K562 (cell line): ENCODE measurements around the gene PGRMC2. TPM values are rescaled to one million over a fixed set of nuclear protein-coding genes. Genes with fewer than 3 reads are reported as not detected.

Source experiments
- ATAC-seq: fragments of 200-7000 bp; cut with Tn5 transposase; 3 replicates; pipeline ENCODE4 v1.9.1; 2020; ENCODE audit warnings: moderate library complexity
- BruUV-seq: library from RNA; stranded (reverse); fragments of 400-500 nt; replicated peaks from 2 replicates; lab custom pipeline; 2021; lab: Mats Ljungman, UMichigan
- CTCF ChIA-PET: fragments of 300-600 bp; formaldehyde crosslinking; extraction: SDS; loops from one replicate; lab custom pipeline; 2021; ENCODE audit warnings: low intra/inter-chr PET ratio; lab: Yijun Ruan, JAX
- POLR2A ChIA-PET: fragments of 300-600, 350-650 bp; sonication (Branson Sonifier 250); formaldehyde crosslinking; extraction: SDS; loops from one replicate; lab custom pipeline; 2021; ENCODE audit warnings: antibody characterized with exemption, inconsistent platforms; lab: Yijun Ruan, JAX
- DNase-seq, 4 experiments: peaks; one replicate each; pipeline versions ENCODE4 v3.0.0 to v3.0.0-alpha.2; 2011 to 2018; ENCODE audit warnings: low spot score in 3 of 4, mixed read lengths in 3 of 4; ENCODE audit errors: extremely low read depth in 1 of 4
- FAIRE-seq: peaks from 2 replicates; lab custom pipeline; 2011; peaks lifted over from hg19 to GRCh38; lab: Jason Lieb, UNC
- H2AFZ ChIP-seq: 2 replicates; pipeline ENCODE4 v1.6.0; 2011; ENCODE audit warnings: low read depth, low read length, control low read depth, inconsistent platforms
- H3K27ac ChIP-seq: fragments of 200-600 bp; 3 replicates; pipeline ENCODE4 v1.8.0; 2011; ENCODE audit warnings: low read depth, mild to moderate bottlenecking, control low read depth, inconsistent platforms, low read length, moderate library complexity, mixed read lengths; ENCODE audit errors: extremely low read depth
- H3K27me3 ChIP-seq, 2 experiments: fragments of 300-600 bp in 1 of 2; 2 replicates in 1 of 2; 3 replicates in 1 of 2; pipeline versions ENCODE4 v1.6.0 to v1.8.0; 2011; ENCODE audit warnings: inconsistent platforms in 2 of 2, low read length in 2 of 2, mild to moderate bottlenecking in 1 of 2, mixed read lengths in 1 of 2, moderate library complexity in 1 of 2; ENCODE audit not compliant: control insufficient read depth in 2 of 2, insufficient read depth in 2 of 2
- H3K36me3 ChIP-seq: fragments of 300-600 bp; 3 replicates; pipeline ENCODE4 v1.8.0; 2011; ENCODE audit warnings: mild to moderate bottlenecking, low read length, inconsistent platforms; ENCODE audit not compliant: control insufficient read depth, insufficient read depth
- H3K4me1 ChIP-seq, 2 experiments: fragments of 200-600 bp in 1 of 2; replicated peaks in 1 of 2; 2 replicates in 1 of 2; 3 replicates in 1 of 2; pipeline versions ENCODE4 v1.5.1 to v1.8.0; 2011; ENCODE audit warnings: inconsistent platforms in 2 of 2, low read length in 2 of 2, mild to moderate bottlenecking in 1 of 2, mixed read lengths in 1 of 2, moderate library complexity in 1 of 2; ENCODE audit not compliant: control insufficient read depth in 2 of 2, insufficient read depth in 2 of 2
- H3K4me2 ChIP-seq: 2 replicates; pipeline ENCODE4 v1.6.1; 2011; ENCODE audit warnings: low read length, control low read depth, inconsistent platforms, mixed read lengths; ENCODE audit not compliant: insufficient read depth
- H3K4me3 ChIP-seq: fragments of 200-600 bp; sonication (generic), shearing (Covaris generic); 2 replicates; pipeline ENCODE4 v1.5.1; 2016; ENCODE audit warnings: control low read depth, inconsistent platforms
- H3K79me2 ChIP-seq: fragments of 200-600 bp; 3 replicates; pipeline ENCODE4 v1.8.0; 2011; ENCODE audit warnings: low read length, inconsistent platforms; ENCODE audit not compliant: control insufficient read depth, insufficient read depth
- H3K9ac ChIP-seq, 2 experiments: 2 replicates each; pipeline versions ENCODE4 v1.6.0 to v1.6.1; 2011; ENCODE audit warnings: low read depth in 2 of 2, low read length in 2 of 2, control low read depth in 1 of 2, inconsistent platforms in 1 of 2, mild to moderate bottlenecking in 1 of 2, mixed read lengths in 1 of 2; ENCODE audit not compliant: insufficient read depth in 1 of 2
- H3K9me1 ChIP-seq: one replicate; pipeline ENCODE4 v1.6.0; 2011; ENCODE audit warnings: inconsistent platforms, mild to moderate bottlenecking, low read length, moderate library complexity; ENCODE audit not compliant: control insufficient read depth, insufficient read depth
- H3K9me3 ChIP-seq: replicated peaks from 2 replicates; pipeline ENCODE4 v1.5.1; 2011; ENCODE audit warnings: low read depth, low read length, inconsistent platforms; ENCODE audit not compliant: control insufficient read depth, insufficient read depth
- H4K20me1 ChIP-seq: replicated peaks from 2 replicates; pipeline ENCODE4 v1.6.1; 2011; ENCODE audit warnings: low read length, inconsistent platforms, mixed read lengths; ENCODE audit not compliant: control insufficient read depth, insufficient read depth
- AFF1 ChIP-seq, 2 experiments: fragments of 450-650 bp; IDR thresholded peaks; 2 replicates each; pipeline ENCODE4 v1.6.1; 2018; ENCODE audit warnings: mild to moderate bottlenecking in 2 of 2, low read depth in 1 of 2; ENCODE audit not compliant: partially characterized antibody in 2 of 2
- BRF2 ChIP-seq: IDR thresholded peaks from 3 replicates; pipeline ENCODE4 v1.6.1; 2011; ENCODE audit warnings: borderline replicate concordance, mild to moderate bottlenecking; ENCODE audit not compliant: insufficient read length, insufficient read depth
- CBX3 ChIP-seq, 2 experiments: IDR thresholded peaks; 1 replicate in 1 of 2; 2 replicates in 1 of 2; pipeline ENCODE4 v1.6.1; 2012; ENCODE audit warnings: inconsistent platforms in 2 of 2, low read length in 2 of 2, borderline replicate concordance in 1 of 2, control low read depth in 1 of 2
- COPS2 ChIP-seq: fragments of 450-650 bp; conservative IDR thresholded peaks from 2 replicates; pipeline ENCODE4 v1.6.1; 2016; ENCODE audit warnings: mild to moderate bottlenecking, moderate library complexity
- ELF4 ChIP-seq: fragments of 450-650 bp; formaldehyde crosslinking; IDR thresholded peaks from 2 replicates; pipeline ENCODE4 v1.4.0; 2022; ENCODE audit warnings: missing genetic modification characterization
- JUN ChIP-seq, 2 experiments: sonication (generic) in 1 of 2; formaldehyde crosslinking in 1 of 2; IDR thresholded peaks; 2 replicates each; pipeline versions ENCODE4 v1.6.1 to v1.8.0; 2012 to 2022; ENCODE audit warnings: borderline replicate concordance in 2 of 2, mild to moderate bottlenecking in 2 of 2, improper control_type of control experiment in 1 of 2, low read depth in 1 of 2, low read length in 1 of 2, missing genetic modification reagents in 1 of 2
- MEF2A ChIP-seq: IDR thresholded peaks from 2 replicates; pipeline ENCODE4 v1.6.1; 2011; ENCODE audit warnings: low read depth, mild to moderate bottlenecking, low read length, moderate library complexity; ENCODE audit not compliant: control insufficient read depth
- SRSF7 ChIP-seq: fragments of 200-400 bp; formaldehyde crosslinking; optimal IDR thresholded peaks from 2 replicates; pipeline ENCODE3; 2017; ENCODE audit warnings: mild to moderate bottlenecking, low read depth, low read length
- STAG1 ChIP-seq: sonication (generic); formaldehyde crosslinking; IDR thresholded peaks from 2 replicates; pipeline ENCODE4 v1.5.0; 2020; ENCODE audit warnings: missing genetic modification reagents, borderline replicate concordance
- TCF7 ChIP-seq: sonication (generic); IDR thresholded peaks from 2 replicates; pipeline ENCODE4 v1.6.1; 2016; ENCODE audit warnings: antibody characterized with exemption, borderline replicate concordance
- TFE3 ChIP-seq: fragments of 450-650 bp; formaldehyde crosslinking; IDR thresholded peaks from 2 replicates; pipeline ENCODE4 v1.4.0; 2020; ENCODE audit warnings: mild to moderate bottlenecking, mixed read lengths
- ZNF124 ChIP-seq: sonication (generic); formaldehyde crosslinking; IDR thresholded peaks from 2 replicates; pipeline ENCODE4 v1.8.1; 2022; ENCODE audit warnings: missing genetic modification reagents
- ZNF143 ChIP-seq: sonication (generic); formaldehyde crosslinking; IDR thresholded peaks from 2 replicates; pipeline ENCODE4 v1.9.0; 2022; ENCODE audit warnings: mild to moderate bottlenecking, missing genetic modification reagents
- ZNF212 ChIP-seq: fragments of 450-650 bp; formaldehyde crosslinking; IDR thresholded peaks from 2 replicates; pipeline ENCODE4 v1.4.0; 2020; ENCODE audit warnings: mild to moderate bottlenecking
- ZNF444 ChIP-seq: fragments of 250-450 bp; sonication (Bioruptor Pico); IDR thresholded peaks from 2 replicates; pipeline ENCODE4 v1.4.0; 2020; ENCODE audit warnings: mild to moderate bottlenecking, moderate library complexity
- WGBS: fragments of 100-300 bp; shearing (Covaris generic); methylation state at CpG from one replicate; pipeline ENCODE4 v1.1.6; 2016; ENCODE audit warnings: low coverage, mixed read lengths; ENCODE audit not compliant: insufficient coverage; ENCODE audit errors: missing lambda C conversion rate; 5-methylcytosine and 5-hydroxymethylcytosine counted together
- in situ Hi-C: fragments of 300-500 bp; cut with MboI; formaldehyde crosslinking; loops from 4 replicates; pipeline ENCODE4 v1.15.0; 2018; ENCODE audit warnings: inconsistent platforms, mixed read lengths
- intact Hi-C: fragments of 100-400 bp; cut with micrococcal nuclease; formaldehyde crosslinking; loops from 2 replicates; pipeline ENCODE4 v1.14.2; 2022
- polyA plus RNA-seq, 8 experiments: library from polyadenylated mRNA; depleted of rRNA in 4 of 8; stranded (reverse) in 5 of 8; unstranded in 3 of 8; fragments of >200 nt; fragmentation: Nextera tagmentation in 2 of 8; fragmentation: Illumina TruSeq in 1 of 8; extraction: Ambion mirVana in 2 of 8; extraction: Trizol in 1 of 8; gene quantifications; 2 replicates each; pipeline versions ENCODE4 v1.2.1 to v1.2.3, GENCODE V29; 2011 to 2014; ENCODE audit warnings: inconsistent platforms in 1 of 8, missing spikeins in 1 of 8
- total RNA-seq, 7 experiments: library from RNA; depleted of rRNA in 6 of 7; stranded (reverse); fragments of >200 nt in 6 of 7; fragmentation: Illumina TruSeq in 2 of 7; extraction: Trizol in 2 of 7; gene quantifications; 2 replicates each; pipeline versions ENCODE4 v1.2.1 to v1.2.3, GENCODE V29; 2011 to 2021; ENCODE audit warnings: low replicate concordance in 1 of 7

PGRMC2 gene
- total and polyA plus RNA-seq, 9 of the 15 experiments (the other 6 are each of a cell fraction or from before 2014, with no cell fraction given) = 12.4 to 81.3 (median 22.7) TPM

- no peak for TF ChIP-seq BRF2
- no peak for TF ChIP-seq MEF2A
- TF ChIP-seq CBX3 (IDR thresholded peaks at IDR 0.05; ENCODE audit: borderline replicate concordance in 1 of 2, low read length in 2 of 2) = no peak
- TF ChIP-seq ZNF124 (CRISPR knock-in tag) = no peak
- no peak for TF ChIP-seq SRSF7
- no peak for TF ChIP-seq ZNF143 (CRISPR knock-in tag)
- TF ChIP-seq ELF4 = no peak
Observed at GRCh38 chr4:128271551-128271950, 16.1 kb downstream of the PGRMC2 start (continued).

- ChIA-PET POLR2A (no interaction called here), CTCF (no interaction called here)
- Histone ChIP-seq H3K27me3 (no peaks in the 10 kb centered on the region), H3K27ac (no peak overlapping the region), H3K9me3 (0 out of 2 replicates have a peak, but pooled peaks cover 3% of the 10 kb centered on the region), H4K20me1 (no peaks in the 10 kb centered on the region), H3K4me1 (no peaks in the 10 kb centered on the region), H3K36me3 (peaks cover 42% of the 10 kb centered on the region), H2AFZ (no peak overlapping the region), H3K79me2 (peaks cover 9% of the 10 kb centered on the region; the same call in 2 of the 3 replicates), H3K9ac (no peak overlapping the region), H3K4me3 (no peak overlapping the region), H3K9me1 (no peaks in the 10 kb centered on the region), H3K4me2 (no peak overlapping the region)
- intact Hi-C loops = no loop called here
- DNase-seq (no peak), ATAC-seq (no peak; the same call in 2 of the 3 replicates), FAIRE-seq (no peak)
- no TSS peak for BruUV-seq
- in situ Hi-C loops = no loop called here
- WGBS = 92% methylated on average over 5 of the region's 5 CpGs
- no peak for TF ChIP-seq JUN (IDR thresholded peaks at IDR 0.05; ENCODE audit: borderline replicate concordance, low read depth, low read length)
- TF ChIP-seq JUN (CRISPR knock-in tag; IDR thresholded peaks at IDR 0.05; ENCODE audit: borderline replicate concordance) = no peak
- no peak for TF ChIP-seq TFE3 (CRISPR knock-in tag)
- TF ChIP-seq AFF1 (IDR thresholded peaks at IDR 0.05; ENCODE audit: low read depth in 1 of 2, partially characterized antibody in 2 of 2) = no peak
- TF ChIP-seq STAG1 (CRISPR knock-in tag) = no peak
- TF ChIP-seq ZNF212 (CRISPR knock-in tag) = no peak
- TF ChIP-seq TCF7 = no peak
- no peak for TF ChIP-seq COPS2
- TF ChIP-seq ZNF444 (CRISPR knock-in tag) = no peak
Observed at GRCh38 chr4:128268970-128269369, 18.6 kb downstream of the PGRMC2 start.
